Gastroesophageal sphincter (tissue), 3 donors: ENCODE measurements around the gene TLR10.
"Not testable (repeated sequence)": the region's sequence is repeated elsewhere in the genome, so short reads cannot be mapped to it uniquely, and the experiment has no call there.

Source experiments
- EP300 ChIP-seq: sonication (generic); formaldehyde crosslinking; IDR thresholded peaks from one replicate; pipeline ENCODE4 v1.6.1; 2017; ENCODE audit warnings: antibody characterized with exemption, mild to moderate bottlenecking
- POLR2A ChIP-seq, 2 donors: fragments of 450-650 bp; IDR thresholded peaks; one replicate each; pipeline ENCODE4 v1.6.1; 2017; ENCODE audit warnings: antibody characterized with exemption in 2 of 2, mild to moderate bottlenecking in 2 of 2, moderate library complexity in 1 of 2
- POLR2AphosphoS5 ChIP-seq: sonication (generic); formaldehyde crosslinking; IDR thresholded peaks from one replicate; pipeline ENCODE4 v1.6.1; 2017; ENCODE audit warnings: antibody characterized with exemption
- TF ChIP-seq, protein P1 (sequence below), 4 experiments: fragments of 200-600 bp in 2 of 4; fragments of 450-650 bp in 2 of 4; sonication (generic) in 1 of 4; IDR thresholded peaks; one replicate each; pipeline ENCODE4 v1.5.1; 2017 to 2019; ENCODE audit warnings: antibody characterized with exemption in 4 of 4, mild to moderate bottlenecking in 2 of 4, moderate library complexity in 2 of 4

DNA sequence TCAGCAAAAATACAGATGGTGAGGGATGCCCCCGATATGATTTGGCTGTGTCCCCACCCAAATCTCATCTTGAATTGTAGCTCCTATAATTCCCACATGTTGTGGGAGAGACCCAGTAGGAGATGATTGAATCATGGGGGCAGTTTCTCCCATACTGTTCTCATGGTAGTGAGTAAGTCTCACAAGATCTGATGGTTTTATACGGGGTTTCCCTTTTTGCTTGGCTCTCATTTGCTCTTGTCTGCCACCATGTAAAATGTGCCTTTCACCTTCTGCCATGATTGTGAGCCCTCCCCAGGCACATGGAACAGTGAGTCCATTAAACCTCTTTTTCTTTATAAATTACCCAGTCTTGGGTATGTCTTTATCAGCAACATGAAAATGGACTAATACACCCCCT, 15.8 kb downstream of the TLR10 start:
- TF ChIP-seq, protein P1, sequence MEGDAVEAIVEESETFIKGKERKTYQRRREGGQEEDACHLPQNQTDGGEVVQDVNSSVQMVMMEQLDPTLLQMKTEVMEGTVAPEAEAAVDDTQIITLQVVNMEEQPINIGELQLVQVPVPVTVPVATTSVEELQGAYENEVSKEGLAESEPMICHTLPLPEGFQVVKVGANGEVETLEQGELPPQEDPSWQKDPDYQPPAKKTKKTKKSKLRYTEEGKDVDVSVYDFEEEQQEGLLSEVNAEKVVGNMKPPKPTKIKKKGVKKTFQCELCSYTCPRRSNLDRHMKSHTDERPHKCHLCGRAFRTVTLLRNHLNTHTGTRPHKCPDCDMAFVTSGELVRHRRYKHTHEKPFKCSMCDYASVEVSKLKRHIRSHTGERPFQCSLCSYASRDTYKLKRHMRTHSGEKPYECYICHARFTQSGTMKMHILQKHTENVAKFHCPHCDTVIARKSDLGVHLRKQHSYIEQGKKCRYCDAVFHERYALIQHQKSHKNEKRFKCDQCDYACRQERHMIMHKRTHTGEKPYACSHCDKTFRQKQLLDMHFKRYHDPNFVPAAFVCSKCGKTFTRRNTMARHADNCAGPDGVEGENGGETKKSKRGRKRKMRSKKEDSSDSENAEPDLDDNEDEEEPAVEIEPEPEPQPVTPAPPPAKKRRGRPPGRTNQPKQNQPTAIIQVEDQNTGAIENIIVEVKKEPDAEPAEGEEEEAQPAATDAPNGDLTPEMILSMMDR (IDR thresholded peaks at IDR 0.05): not testable (repeated sequence)
- not testable (repeated sequence) for TF ChIP-seq EP300; POLR2A (IDR thresholded peaks at IDR 0.05); POLR2AphosphoS5
